NT2/D1 (cell line): ENCODE data around the gene USH2A.

Experiments used
- SUZ12 ChIP-seq: IDR thresholded peaks from 2 replicates; pipeline ENCODE4 v1.6.1; 2011; ENCODE audit not compliant: insufficient read length, insufficient read depth; ENCODE audit errors: extremely low read depth
- YY1 ChIP-seq: IDR thresholded peaks from 2 replicates; pipeline ENCODE4 v1.6.1; 2011; ENCODE audit not compliant: insufficient read length, insufficient read depth
- ZNF274 ChIP-seq: IDR thresholded peaks from 2 replicates; pipeline ENCODE4 v1.6.1; 2011; ENCODE audit warnings: mild to moderate bottlenecking, low read depth, low read length

DNA sequence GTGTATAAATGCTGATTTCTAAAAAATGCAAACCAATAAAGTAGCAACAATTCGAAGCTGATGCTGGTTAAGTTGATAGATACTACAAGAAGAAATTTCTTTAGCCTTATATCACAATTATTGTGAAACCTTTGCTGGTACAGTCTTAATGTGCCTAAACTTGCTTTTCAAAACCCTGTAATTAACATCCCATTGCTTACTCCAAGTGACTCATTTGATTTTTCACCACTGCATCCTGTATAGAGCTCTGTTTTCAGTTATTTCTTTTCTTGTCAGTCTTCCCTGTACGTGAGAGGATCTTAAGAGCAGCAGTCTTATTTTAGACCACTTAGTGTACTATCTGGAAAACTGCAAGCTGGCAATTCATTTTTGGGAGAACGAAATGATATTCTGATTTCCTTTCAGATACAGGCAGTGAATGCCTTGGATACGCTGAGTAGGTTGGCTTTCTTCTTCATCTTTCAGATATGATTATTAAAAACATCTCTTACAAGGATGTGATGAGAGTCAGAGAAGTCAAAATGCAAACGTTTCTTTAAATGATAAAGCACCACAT is 645.8 kb downstream of the USH2A start:
- TF ChIP-seq YY1: no peak
- no peak for TF ChIP-seq ZNF274
- no peak for TF ChIP-seq SUZ12
